HepG2 (cell line): ENCODE data around the gene CNMD. TPM values are rescaled to one million over a fixed set of nuclear protein-coding genes. Genes with fewer than 3 reads are reported as not detected.

Source experiments
- ATAC-seq: fragments of 200-7000 bp; cut with Tn5 transposase; 3 replicates; pipeline ENCODE4 v1.9.1; 2020; ENCODE audit warnings: mild to moderate bottlenecking, moderate library complexity
- BruUV-seq: library from RNA; stranded (reverse); fragments of 400-500 nt; replicated peaks from 2 replicates; lab custom pipeline; 2021; lab: Mats Ljungman, UMichigan
- CTCF ChIA-PET: fragments of 300-600 bp; formaldehyde crosslinking; extraction: SDS; loops from one replicate; lab custom pipeline; 2021; ENCODE audit warnings: low total read pairs, inconsistent platforms, low intra/inter-chr PET ratio; lab: Yijun Ruan, JAX
- POLR2A ChIA-PET: fragments of 350-600 bp; sonication (Branson Sonifier 250); formaldehyde crosslinking; loops from one replicate; lab custom pipeline; 2020; ENCODE audit warnings: antibody characterized with exemption, inconsistent platforms; lab: Yijun Ruan, JAX
- DNase-seq: peaks from one replicate; pipeline ENCODE4 v3.0.0-alpha.2; 2015; ENCODE audit warnings: low spot score
- FAIRE-seq: peaks from 3 replicates; lab custom pipeline; 2011; peaks lifted over from hg19 to GRCh38; lab: Jason Lieb, UNC
- H2AFZ ChIP-seq: one replicate; pipeline ENCODE4 v1.6.1; 2011; ENCODE audit warnings: low read length, inconsistent platforms
- H3K27ac ChIP-seq: fragments of 300-600 bp; 3 replicates; pipeline ENCODE4 v1.8.0; 2011; ENCODE audit warnings: mixed run types, mild to moderate bottlenecking, mixed read lengths, low read length, inconsistent platforms; ENCODE audit not compliant: insufficient read depth; ENCODE audit errors: extremely low read length
- H3K27me3 ChIP-seq, 2 experiments: fragments of 200-600 bp in 1 of 2; 2 replicates in 1 of 2; 3 replicates in 1 of 2; pipeline versions ENCODE4 v1.6.0 to v1.8.0; 2011; ENCODE audit warnings: low read length in 2 of 2, mild to moderate bottlenecking in 2 of 2, moderate library complexity in 2 of 2, inconsistent platforms in 1 of 2; ENCODE audit not compliant: insufficient read depth in 2 of 2, control insufficient read depth in 1 of 2
- H3K36me3 ChIP-seq, 2 experiments: fragments of 200-600 bp in 1 of 2; replicated peaks in 1 of 2; 2 replicates in 1 of 2; 3 replicates in 1 of 2; pipeline versions ENCODE4 v1.5.1 to v1.8.0; 2011; ENCODE audit warnings: low read length in 2 of 2, inconsistent platforms in 1 of 2; ENCODE audit not compliant: insufficient read depth in 2 of 2, control insufficient read depth in 1 of 2
- H3K4me1 ChIP-seq: 2 replicates; pipeline ENCODE4 v1.5.1; 2012; ENCODE audit warnings: low read length, inconsistent platforms; ENCODE audit not compliant: insufficient read depth
- H3K4me2 ChIP-seq: 2 replicates; pipeline ENCODE4 v1.6.0; 2011; ENCODE audit warnings: low read depth, low read length, inconsistent platforms
- H3K4me3 ChIP-seq, 3 experiments: fragments of 200-600 bp in 1 of 3; sonication (generic), shearing (Covaris generic) in 1 of 3; replicated peaks in 1 of 3; 2 replicates each; pipeline ENCODE4 v1.5.1; 2011 to 2016; ENCODE audit warnings: low read length in 3 of 3, inconsistent platforms in 2 of 3, low read depth in 2 of 3, mild to moderate bottlenecking in 2 of 3, control low read depth in 1 of 3, mixed read lengths in 1 of 3; ENCODE audit not compliant: insufficient read depth in 1 of 3
- H3K79me2 ChIP-seq: one replicate; pipeline ENCODE4 v1.6.1; 2011; ENCODE audit warnings: low read length, inconsistent platforms; ENCODE audit not compliant: insufficient read depth
- H3K9ac ChIP-seq: 2 replicates; pipeline ENCODE4 v1.6.0; 2011; ENCODE audit warnings: mild to moderate bottlenecking, low read depth, low read length, inconsistent platforms; ENCODE audit not compliant: insufficient read depth
- H3K9me3 ChIP-seq: 2 replicates; pipeline ENCODE4 v1.5.1; 2012; ENCODE audit warnings: mild to moderate bottlenecking, low read length
- H4K20me1 ChIP-seq: 2 replicates; pipeline ENCODE4 v1.6.0; 2011; ENCODE audit warnings: inconsistent platforms, mild to moderate bottlenecking, low read length, moderate library complexity; ENCODE audit not compliant: insufficient read depth
- BCLAF1 ChIP-seq: fragments of 450-650 bp; IDR thresholded peaks from 2 replicates; pipeline ENCODE4 v1.6.1; 2017; ENCODE audit warnings: mild to moderate bottlenecking
- GFI1 ChIP-seq: sonication (generic); formaldehyde crosslinking; IDR thresholded peaks from 2 replicates; pipeline ENCODE4 v1.5.0; 2020; ENCODE audit warnings: missing genetic modification reagents, mild to moderate bottlenecking, borderline replicate concordance
- HNF1B ChIP-seq: sonication (generic); formaldehyde crosslinking; IDR thresholded peaks from 2 replicates; pipeline ENCODE4 v1.5.1; 2020; ENCODE audit warnings: mild to moderate bottlenecking, moderate library complexity, missing genetic modification reagents
- KLF13 ChIP-seq: sonication (generic); formaldehyde crosslinking; IDR thresholded peaks from 2 replicates; pipeline ENCODE4 v1.4.0; 2020; ENCODE audit warnings: mild to moderate bottlenecking, missing genetic modification reagents
- MTF1 ChIP-seq: sonication (generic); formaldehyde crosslinking; IDR thresholded peaks from 2 replicates; pipeline ENCODE4 v1.5.0; 2020; ENCODE audit warnings: missing genetic modification reagents
- RAD21 ChIP-seq: fragments of 450-650 bp; formaldehyde crosslinking; IDR thresholded peaks from 2 replicates; pipeline ENCODE4 v1.5.0; 2020; ENCODE audit warnings: mild to moderate bottlenecking
- TCF7L2 ChIP-seq: IDR thresholded peaks from 2 replicates; pipeline ENCODE4 v1.6.1; 2011; ENCODE audit warnings: mild to moderate bottlenecking, low read depth, low read length, moderate library complexity
- TFDP1 ChIP-seq: IDR thresholded peaks from 2 replicates; pipeline ENCODE4 v1.6.1; 2016; ENCODE audit warnings: missing compliant biosample characterization, missing genetic modification reagents, borderline replicate concordance
- ZFP82 ChIP-seq: sonication (generic); formaldehyde crosslinking; IDR thresholded peaks from 2 replicates; pipeline ENCODE4 v1.5.1; 2020; ENCODE audit warnings: mild to moderate bottlenecking, missing genetic modification reagents, borderline replicate concordance
- ZNF235 ChIP-seq: sonication (generic); formaldehyde crosslinking; IDR thresholded peaks from 2 replicates; pipeline ENCODE4 v1.8.1; 2023; ENCODE audit warnings: mild to moderate bottlenecking, missing genetic modification reagents, borderline replicate concordance
- ZNF251 ChIP-seq: sonication (generic); formaldehyde crosslinking; IDR thresholded peaks from 2 replicates; pipeline ENCODE4 v1.9.0; 2021; ENCODE audit warnings: mild to moderate bottlenecking, missing genetic modification reagents
- ZNF597 ChIP-seq: sonication (generic); formaldehyde crosslinking; IDR thresholded peaks from 2 replicates; pipeline ENCODE4 v1.5.0; 2020; ENCODE audit warnings: missing genetic modification reagents
- ZNF678 ChIP-seq: sonication (generic); formaldehyde crosslinking; IDR thresholded peaks from 2 replicates; pipeline ENCODE4 v1.4.0; 2020; ENCODE audit warnings: mild to moderate bottlenecking, missing genetic modification reagents
- ZSCAN21 ChIP-seq: sonication (generic); formaldehyde crosslinking; IDR thresholded peaks from 2 replicates; pipeline ENCODE4 v1.8.0; 2022; ENCODE audit warnings: mild to moderate bottlenecking, missing genetic modification reagents, moderate library complexity, borderline replicate concordance
- WGBS: methylation state at CpG from one replicate; pipeline ENCODE4 v1.1.6; 2017; ENCODE audit warnings: low lambda C conversion rate; 5-methylcytosine and 5-hydroxymethylcytosine counted together
- in situ Hi-C: cut with HindIII; loops from 2 replicates; pipeline ENCODE4 v1.10.0; 2017; ENCODE audit warnings: low pct_unique_long_range_greater_than_20kb; ENCODE audit not compliant: extremely low pct_ligation_motif_present
- intact Hi-C: fragments of 100-400 bp; cut with micrococcal nuclease; formaldehyde crosslinking; loops from one replicate; pipeline ENCODE4 v1.10.0; 2022; ENCODE audit not compliant: unreplicated experiment
- polyA plus RNA-seq, 8 experiments: library from polyadenylated mRNA; depleted of rRNA in 3 of 8; stranded (reverse) in 7 of 8; unstranded in 1 of 8; fragments of >200 nt; fragmentation: Illumina TruSeq in 4 of 8; extraction: Trizol in 4 of 8; gene quantifications; 2 replicates each; pipeline versions ENCODE4 v1.2.1 to v1.2.3, GENCODE V29; 2011 to 2016; ENCODE audit warnings: low read depth in 4 of 8, missing spikeins in 1 of 8, mixed read lengths in 1 of 8; ENCODE audit not compliant: insufficient read depth in 1 of 8
- total RNA-seq, 5 experiments: library from RNA; depleted of rRNA; stranded (reverse); fragments of >200 nt; fragmentation: Illumina TruSeq; extraction: Trizol; gene quantifications; 2 replicates each; pipeline ENCODE4 v1.2.3, GENCODE V29; 2016; ENCODE audit warnings: low read depth in 1 of 5

The CNMD gene
- total and polyA plus RNA-seq, 2 of the 13 experiments (the other 11 are each of a cell fraction or from before 2014, with no cell fraction given), result not detected

- no peak overlapping the region for H3K27ac ChIP-seq
- no peak for DNase-seq
- in situ Hi-C loops, result no loop called here
These were observed 45.1 kb upstream of the CNMD start for GRCh38 chr13:52784591-52785340.

More at GRCh38 chr13:52784591-52785340, 45.1 kb upstream of the CNMD start:
- Histone ChIP-seq H3K79me2 (no peaks in the 10 kb centered on the region), H2AFZ (no peak overlapping the region), H3K4me1 (peaks cover 4% of the 10 kb centered on the region; the same call in 1 of the 2 replicates), H3K4me2 (no peak overlapping the region), H3K27me3 (peaks cover 2 to 20% of the 10 kb centered on the region in 2 experiments; a peak in 3 of 5 replicates), H3K36me3 (no peaks in the 10 kb centered on the region), H3K4me3 (no peak overlapping the region), H4K20me1 (no peaks in the 10 kb centered on the region), H3K9me3 (no peaks in the 10 kb centered on the region), H3K9ac (no peak overlapping the region)
- ChIA-PET POLR2A (no interaction called here), CTCF (no interaction called here)
- BruUV-seq, result no TSS peak
- intact Hi-C loops, result no loop called here
- TF ChIP-seq GFI1, result no peak
- no peak for TF ChIP-seq TFDP1 (CRISPR knock-in tag)
- TF ChIP-seq ZNF251, result no peak
- no peak for TF ChIP-seq ZNF235 (CRISPR knock-in tag)
- no peak for TF ChIP-seq TCF7L2
- no peak for TF ChIP-seq KLF13
- TF ChIP-seq ZNF597 (CRISPR knock-in tag), result no peak
- TF ChIP-seq ZNF678 (CRISPR knock-in tag), result no peak
- TF ChIP-seq MTF1 (CRISPR knock-in tag), result no peak
- no peak for TF ChIP-seq RAD21 (CRISPR knock-in tag)
- TF ChIP-seq BCLAF1, result no peak
- no peak for TF ChIP-seq HNF1B (CRISPR knock-in tag)
- TF ChIP-seq ZFP82 (CRISPR knock-in tag), result no peak
- TF ChIP-seq ZSCAN21 (CRISPR knock-in tag), result no peak
- whole genome bisulfite sequencing, result 11% methylated on average over 5 of the region's 6 CpGs
- no peak for ATAC-seq
- no peak for FAIRE-seq
